Kidney tubule cell (primary cell): Measurements from ENCODE around the gene GNAQ.

Experiments used
- DNase-seq: peaks from one replicate; pipeline ENCODE4 v3.0.0-alpha.2; 2018; ENCODE audit warnings: low spot score

Gene GNAQ

DNA sequence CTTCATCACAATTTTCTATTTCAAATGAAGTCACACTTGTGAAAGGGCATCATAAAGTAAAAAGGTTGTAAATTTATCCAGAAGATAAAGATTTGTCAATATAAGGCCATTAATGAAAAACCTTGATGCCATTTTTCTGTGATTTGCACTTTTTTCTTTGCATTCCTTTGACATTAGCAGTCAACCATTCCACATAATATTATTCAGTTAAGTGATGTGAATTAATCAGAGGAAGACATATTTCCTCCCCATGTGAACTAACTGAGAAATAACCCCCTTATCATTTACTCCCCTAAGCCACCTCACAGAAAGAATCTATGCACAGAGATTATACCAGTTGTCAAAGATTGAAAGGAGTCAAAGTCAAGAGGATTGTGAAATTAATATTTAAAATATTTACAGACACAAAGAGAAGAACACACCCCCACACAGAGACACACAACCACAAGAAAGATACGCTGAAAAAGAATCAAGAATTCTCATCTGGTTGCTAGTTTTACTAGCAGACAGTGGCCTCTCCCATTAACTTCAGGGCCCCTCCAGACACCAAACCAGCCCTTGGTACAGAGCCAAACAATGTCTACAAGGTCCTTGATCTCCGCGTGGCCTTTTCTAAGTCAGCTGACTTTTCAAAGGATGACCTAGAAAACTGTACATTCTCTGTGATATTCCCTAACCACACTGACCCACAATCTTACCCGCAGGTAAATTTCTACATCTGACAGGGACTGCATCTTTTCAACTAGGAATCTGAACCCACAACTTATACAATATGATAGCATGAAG is 29.5 kb downstream of the GNAQ start:
- no peak for DNase-seq

DNA sequence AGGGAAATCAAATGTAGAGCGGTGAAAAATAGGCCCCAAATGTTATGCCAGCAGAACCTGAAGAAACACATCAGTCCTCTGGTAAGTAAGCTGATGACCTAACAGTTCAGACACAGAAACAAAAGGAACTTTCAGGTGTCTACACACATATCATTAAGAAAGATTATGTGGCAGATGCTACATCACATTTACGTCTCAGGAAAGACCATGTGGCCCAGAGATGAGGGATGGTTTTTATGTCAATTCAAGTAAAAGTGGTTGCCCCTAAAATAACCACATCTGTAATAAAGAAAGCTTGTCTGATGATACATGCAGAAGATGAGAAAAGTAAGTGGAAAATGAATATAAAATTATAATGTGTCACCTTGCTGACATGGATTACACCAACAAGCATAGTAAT is 31.4 kb downstream of the GNAQ start:
- DNase-seq, result no peak

DNA sequence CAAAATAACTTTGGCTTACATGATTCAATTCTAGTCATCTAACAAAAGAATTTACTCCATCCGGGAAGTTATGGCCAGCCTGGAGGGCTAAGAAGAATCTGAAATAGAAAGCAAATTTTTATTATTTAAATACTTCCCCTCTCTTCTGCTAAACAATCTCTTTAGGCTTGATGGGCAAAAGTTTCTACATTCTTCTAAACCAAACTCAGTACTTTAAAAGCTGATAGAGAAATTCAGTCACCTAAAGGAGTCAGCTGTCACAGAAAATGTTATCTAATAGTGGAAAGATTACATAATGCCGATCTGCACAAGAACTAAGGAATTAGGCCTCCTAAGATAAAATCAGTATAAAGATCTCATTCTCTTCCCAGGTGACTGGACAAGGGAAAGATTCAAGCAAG is 32.4 kb downstream of the GNAQ start:
- DNase-seq, result no peak

DNA sequence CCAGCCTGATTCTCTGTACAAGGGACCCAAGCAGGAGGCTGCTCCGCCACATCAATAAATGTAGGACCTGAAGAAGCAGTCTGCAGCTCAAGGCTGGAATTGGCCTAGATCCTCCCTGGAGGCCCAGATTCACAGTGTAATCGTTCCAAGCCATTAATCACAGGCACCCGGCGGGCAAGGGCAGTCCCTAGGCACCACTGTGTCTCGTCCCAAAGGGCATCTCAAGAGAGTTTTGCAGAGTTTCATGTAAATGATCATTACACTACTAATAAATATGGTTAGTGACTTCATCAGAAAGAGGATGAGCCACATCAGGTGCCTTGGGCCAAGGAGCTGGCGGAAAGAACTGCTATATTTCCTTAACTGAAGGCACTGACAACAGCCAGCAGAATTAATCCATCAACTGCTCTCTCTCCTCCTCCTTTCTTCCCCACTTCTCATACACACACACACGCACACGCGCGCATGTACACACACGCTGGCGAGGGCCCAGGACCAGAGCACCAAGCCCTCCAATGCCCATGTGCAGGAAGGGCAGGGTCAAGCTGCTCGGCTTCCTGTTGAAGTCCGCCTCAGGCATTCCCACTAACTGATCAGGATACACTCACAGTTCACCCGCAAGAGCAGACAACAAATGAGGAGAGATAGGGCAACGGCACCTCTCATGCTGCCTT is 33.9 kb downstream of the GNAQ start:
- peak; percentile 74 for DNase-seq

DNA sequence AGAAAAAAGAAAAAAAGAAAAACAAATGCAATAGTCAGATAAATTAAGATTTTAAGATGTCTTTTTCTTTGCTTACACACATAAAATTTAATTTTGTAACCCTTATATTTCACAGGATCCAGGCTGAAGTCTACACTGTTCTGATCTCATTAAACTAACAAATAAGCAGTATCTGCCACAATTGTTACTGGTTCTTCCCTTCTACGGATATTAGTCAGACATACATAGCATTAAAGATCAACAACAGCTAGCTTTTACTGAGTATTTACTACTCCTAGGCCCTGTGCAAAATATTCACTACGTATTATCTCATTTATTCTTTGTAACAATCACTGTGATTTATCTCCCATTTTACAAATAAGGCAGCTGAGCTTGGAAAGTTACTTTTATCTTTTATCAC is 34.9 kb downstream of the GNAQ start:
- DNase-seq, result no peak

DNA sequence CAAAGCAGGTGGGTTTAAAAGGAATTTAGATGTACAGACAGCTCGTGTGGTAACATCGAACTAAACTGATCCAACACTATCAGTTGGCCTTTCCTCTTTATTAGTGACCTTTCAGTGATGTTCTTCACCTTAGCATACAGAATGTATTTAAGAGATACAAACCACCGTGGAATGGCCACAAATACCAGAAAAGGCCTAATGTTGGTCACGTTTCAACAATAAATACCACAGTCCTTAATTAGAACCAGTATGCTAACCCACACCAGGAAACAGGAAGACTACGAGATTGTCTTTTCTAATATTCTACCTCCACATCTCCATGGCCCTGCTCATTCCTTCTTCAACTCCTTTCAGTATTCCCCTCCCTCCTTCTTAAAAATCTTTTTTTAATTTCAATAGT is 40.4 kb downstream of the GNAQ start:
- DNase-seq, result no peak

DNA sequence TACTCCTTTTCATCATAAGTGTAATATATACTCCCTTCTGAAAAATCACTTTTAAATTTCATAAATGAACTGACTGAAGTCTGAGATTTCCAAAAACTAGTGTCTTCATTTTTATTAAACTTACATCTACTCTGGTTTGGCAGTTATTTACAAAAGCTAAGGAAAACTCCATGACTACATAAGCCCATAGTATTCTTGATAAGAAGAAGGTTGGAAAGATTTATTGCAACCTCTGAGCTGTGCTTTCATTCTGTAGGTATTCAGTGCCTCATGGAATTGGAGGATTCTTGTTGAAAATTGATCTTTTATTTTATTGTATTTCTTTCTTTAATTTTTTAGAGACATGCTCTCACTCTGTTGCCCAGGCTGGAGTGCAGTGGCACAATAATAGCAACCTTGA is 41.7 kb downstream of the GNAQ start:
- no peak for DNase-seq

DNA sequence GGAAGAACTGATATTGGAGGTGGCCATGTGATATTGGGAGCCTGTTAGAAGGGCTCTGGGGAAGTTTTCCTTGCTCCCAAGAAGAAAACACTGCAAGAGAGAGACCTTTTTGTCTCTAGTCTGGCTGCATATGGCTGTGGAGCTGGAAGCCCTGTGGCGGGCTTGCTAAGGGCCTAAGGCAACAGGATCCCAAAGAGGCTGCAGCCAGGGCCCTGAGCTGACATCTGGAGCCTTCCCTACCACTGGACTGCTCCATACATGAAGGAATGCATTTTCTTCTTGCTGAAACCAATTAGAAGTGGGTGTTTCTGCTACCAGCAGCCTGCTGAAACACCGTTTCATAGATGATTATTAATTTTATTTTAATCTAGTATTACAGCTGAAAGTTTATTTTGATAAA is 42.2 kb downstream of the GNAQ start:
- no peak for DNase-seq

DNA sequence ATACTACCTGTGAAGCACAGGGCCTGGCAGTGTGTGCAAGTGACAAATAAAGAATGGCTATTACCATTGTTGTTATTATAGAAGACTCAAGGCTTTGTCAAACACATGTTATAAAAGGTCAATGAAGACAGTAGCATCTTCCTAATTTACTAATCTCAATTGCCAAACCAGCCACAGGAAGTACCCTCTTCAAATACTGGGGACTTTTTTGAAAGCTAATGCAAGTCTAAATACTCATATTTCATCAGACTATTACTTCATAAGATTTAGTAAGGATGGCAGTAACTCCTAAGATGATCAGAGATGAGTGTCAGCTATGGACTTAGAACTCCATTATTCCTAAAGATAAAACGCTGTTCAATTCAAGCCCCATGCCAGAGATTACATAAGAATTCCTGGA is 43.0 kb downstream of the GNAQ start:
- no peak for DNase-seq

DNA sequence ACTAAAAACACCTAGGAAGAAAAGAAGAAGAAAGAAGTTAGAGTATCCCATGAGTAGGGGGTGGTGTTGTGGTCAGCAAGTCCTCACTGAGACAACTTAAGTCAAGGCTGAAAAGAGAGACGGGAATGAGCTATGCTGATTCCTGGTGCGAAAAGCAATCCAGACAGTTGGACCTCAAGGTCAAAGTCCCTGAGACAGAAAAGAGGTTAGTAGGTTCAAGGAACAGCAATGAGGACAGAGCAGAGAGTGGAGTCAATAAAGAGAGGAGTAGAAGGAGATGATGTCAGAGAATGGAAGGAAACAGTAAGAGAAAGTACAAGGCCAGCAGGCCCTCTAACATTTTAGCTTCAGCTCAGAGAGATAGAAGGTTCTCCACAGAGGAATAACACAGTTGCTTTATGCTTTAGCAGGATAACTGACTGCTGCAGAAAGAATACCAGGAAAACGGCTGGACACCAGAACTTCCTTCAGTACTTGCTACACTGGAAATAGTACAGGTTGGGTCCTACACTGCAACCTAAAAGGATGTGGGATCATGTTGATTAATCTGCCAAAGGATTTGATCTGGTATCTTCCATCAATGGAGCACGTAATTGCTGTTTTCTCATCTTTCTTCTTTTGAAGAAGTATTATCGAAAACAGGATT is 43.6 kb downstream of the GNAQ start:
- DNase-seq, result no peak

DNA sequence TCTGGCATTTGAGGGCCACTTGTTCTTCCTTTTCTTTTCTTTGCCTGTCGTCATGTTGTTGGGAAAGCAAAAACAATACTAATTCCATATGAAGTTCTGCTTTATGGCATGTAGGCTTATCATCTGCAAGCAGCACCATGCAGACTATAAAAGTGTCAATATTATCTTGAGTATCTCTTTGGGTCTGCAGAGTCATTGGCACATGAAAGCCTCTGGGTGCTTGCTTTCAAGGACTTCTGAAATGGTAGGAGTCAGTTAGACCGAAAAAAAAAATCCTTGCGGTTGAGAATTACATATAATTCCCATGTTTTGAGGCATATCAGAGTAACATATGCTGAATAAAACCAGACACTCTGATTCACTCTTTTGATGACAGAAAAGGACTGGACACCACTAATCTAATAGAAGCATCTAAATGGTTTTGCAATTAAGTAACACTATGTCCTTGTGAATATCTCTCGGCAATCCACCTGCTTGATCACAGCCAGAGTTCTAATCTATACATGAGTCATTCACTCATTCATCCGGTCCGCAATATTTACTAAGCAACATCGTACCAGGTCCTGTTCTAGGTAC is 44.4 kb downstream of the GNAQ start:
- DNase-seq, result no peak

DNA sequence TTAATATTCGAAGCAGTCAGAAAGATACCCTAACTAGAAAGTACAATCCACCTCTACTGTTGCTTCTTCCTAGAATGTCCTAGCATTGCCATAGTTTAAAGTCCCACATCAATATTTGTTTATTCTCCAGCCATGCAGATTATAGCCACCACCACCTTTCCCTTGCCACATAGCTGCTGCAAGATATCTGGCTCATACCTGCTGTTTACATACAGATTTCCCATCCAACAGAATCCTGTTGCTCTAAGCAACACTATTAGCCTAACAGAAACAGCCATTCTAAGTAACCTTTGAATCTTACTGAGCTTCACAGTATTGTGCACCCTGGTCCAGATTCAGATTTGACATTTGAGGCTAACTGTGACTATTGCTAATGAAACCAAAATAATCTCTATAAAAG is 45.6 kb downstream of the GNAQ start:
- DNase-seq, result no peak

DNA sequence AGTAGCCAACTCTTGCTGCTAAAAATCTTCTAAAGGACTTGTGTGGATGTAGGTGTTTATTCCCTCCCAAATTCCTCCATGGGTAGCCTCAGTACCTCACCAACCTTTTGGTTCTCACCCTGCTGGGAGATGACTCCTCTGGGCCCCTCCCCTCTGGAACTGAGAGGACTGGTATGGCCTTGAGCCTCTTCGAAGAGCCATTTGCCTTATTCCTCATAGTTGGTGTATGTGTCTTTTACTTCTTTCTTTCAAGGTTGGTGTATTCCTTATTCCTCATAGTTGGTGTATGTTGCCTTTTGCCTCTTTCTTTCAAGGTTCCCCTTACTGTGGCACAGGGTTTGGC is 48.3 kb downstream of the GNAQ start:
- no peak for DNase-seq

DNA sequence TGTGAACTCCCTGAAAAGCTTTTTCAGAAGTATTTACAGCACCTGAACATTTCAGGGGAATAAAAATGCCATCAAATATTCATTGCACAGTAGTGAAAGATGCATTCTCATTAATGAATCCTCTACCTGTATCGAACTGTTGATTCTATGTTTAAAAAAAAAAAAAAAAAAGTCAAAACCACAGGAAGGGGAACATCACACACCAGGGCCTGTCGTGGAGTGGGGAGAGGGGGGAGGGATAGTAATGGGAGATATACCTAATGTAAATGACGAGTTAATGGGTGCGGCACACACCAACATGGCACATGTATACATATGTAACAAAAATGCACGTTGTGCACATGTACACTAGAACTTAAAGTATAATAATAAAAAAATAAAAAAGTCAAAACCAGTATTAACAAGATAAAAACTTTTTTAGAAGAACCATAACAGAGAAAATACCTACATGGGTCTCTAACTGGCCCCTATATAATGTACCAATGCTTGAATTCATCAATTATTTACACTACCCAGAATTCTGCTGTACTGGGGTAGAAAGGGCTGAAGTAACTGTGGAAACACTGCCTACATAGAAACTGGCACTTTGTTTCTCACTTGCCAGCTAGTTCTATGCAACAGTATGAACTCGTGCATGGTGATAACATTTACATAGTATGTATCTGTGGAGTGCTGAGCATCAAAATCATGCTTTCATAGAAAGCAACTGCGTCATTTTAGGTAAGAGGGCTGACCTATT is 48.9 kb downstream of the GNAQ start:
- no peak for DNase-seq

DNA sequence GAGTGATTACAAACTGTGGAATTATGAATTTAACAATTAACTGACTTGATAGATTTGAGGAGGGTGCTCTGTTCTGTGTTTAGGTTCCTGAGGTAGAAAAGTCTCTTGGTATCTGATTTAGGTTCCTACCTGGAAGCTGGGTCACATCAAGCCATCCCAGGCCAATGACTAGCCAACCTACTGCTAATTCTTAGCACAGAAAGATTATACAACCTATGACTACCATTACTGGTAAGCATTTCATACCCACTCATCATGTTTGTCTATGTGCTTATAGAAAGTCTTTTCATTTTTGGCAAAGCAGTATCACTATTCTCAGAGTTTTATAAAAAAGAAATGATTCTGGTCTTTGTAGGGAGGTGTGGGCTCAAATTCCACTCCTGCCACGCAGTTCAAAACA is 49.7 kb downstream of the GNAQ start:
- DNase-seq, result peak; percentile 42

DNA sequence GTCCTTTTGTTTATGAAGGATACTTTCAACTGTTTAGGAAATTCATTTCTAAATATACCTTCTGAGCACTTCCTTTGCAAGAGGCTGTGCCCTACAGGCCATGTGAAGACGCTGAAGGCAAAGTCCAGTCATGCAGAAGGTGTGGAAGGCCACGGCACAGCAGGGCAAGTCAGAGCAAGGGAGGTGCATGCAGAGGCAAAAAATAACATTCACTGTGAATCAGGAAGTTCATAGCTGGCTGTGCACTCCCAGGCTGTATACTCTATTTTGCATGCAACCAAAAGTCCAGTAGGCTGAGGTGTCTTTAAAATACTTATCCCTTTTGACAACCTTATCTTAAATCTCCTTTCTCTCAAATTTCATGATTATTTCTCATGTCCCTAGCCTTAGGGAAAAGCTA is 50.3 kb downstream of the GNAQ start:
- DNase-seq, result peak; percentile 87

DNA sequence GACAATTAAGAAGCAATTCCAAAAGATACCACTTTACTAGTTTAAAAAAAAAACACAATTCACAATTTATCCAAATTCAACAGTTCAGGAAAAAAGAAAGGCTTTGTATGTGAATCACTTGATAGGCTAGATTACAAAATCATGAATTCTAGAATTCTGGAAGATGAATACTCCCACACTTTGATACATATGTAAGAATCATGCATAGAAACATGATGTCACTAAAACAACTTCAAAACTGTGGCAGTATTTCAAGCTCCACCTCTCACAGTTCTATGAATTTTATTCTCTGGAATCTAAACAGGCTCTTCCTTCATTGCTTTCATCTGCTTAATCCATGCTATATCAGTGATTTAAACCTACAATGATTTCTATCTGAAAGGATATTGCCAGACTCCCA is 51.0 kb downstream of the GNAQ start:
- no peak for DNase-seq

DNA sequence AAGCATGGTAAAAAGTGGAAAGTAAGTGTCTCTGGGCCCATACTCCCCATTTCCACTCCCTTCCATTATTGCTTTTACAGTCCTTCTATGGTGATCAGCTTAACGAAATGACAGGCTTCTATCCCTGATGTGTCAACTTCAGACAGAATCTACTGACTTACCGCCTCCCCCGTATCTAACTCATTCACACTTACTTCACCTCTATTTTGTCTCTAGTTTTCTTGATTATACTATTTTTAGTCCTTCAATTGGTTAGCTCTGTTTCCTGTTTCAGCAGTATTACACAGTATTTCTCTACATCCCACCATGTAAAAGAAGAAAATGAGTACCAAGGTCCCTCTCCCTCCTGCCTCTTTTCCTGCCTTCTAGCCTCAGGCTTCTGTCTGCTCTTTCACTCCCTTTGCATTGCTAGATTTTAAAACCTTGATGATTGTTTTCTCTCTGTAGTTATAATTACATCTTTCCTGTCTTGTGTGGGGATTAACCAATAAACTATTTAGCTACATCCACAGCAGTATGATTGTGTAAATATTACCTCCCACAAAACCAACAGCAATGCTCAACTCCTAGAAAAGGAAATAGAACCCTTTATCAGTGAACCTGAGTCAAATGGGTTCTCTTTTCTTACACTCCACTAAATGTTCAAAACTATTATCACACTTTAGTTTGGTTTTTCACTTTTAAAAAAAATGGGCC is 53.4 kb downstream of the GNAQ start:
- no peak for DNase-seq

DNA sequence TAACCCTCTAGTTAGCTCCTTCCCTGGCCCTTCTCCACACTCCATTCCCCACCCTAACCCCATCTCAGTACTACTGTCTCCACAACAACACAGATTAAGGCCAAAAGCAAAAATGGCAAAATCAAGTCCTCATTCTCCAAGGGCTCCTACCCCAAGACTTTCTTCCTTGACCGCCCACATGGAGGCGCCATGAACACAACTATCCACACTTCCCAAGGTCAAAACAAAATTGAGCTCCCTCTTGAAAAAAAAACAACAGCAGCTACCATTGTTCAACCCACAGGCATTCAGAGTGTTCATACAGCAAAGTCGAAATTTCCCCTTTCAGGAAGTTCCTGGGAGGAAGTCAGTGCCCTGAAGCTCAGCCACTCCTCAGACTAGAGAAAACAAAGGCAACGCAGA is 54.4 kb downstream of the GNAQ start:
- peak; percentile 86 for DNase-seq

DNA sequence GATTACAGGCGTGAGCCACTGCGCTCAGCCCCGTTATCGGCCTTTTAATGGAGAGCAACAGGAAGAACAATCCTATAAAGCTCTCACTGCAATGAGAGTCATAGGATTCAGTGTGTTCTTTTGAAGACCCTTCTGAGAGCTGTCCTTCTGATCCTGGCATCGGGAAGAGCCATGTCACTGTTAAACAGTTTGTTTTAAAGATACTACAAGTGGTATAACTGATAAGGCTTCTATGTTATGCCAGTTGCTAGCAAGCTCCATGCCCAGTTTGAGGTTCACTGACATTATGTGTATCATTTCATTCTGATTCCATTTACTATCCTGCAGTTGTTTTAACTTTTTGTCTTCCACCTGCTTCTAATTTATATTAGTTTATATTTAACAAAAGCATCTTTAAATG is 55.8 kb downstream of the GNAQ start:
- DNase-seq, result no peak

DNA sequence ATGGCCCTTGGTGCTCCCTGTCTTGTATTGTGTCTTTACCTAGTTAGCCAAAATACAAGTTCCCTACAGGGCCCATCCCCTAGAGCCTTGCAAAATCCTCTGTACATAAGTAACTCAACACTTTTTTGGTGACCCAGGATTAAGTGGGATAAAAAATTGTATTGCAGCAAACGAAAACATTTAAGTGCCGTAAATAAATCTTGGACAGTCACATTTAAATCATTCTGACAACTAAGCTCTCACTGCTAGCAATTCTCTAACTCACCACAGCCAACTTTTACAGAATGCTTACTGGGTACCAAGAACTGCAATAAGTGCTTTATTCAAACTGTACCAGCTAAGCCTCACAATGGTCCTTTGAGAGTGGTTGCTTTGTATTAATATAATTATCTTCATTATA is 56.6 kb downstream of the GNAQ start:
- DNase-seq, result no peak

DNA sequence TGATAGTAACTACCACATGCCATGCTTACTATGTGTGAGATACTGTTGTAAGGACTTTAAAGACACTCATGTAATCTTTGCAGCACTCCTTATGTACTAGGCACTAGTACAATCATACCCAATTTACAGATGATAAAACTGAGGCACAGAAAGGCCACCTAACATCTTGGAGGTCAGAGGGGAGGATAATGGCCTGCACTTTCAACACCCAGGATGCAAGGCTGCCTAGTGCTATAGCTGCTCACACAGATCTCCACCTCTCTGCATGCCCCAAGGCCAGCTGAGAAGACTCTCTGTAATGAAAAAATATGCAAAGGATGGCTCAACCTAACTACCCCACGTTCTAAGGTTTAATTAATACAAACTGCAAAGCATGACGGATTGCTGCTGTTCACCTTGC is 57.2 kb downstream of the GNAQ start:
- DNase-seq, result no peak
